Measurements from ENCODE around the gene SMYD3.

GRCh38 chr1:246534114-246534513, 27.0 kb upstream of the SMYD3 start:
- TF ChIP-seq CTCF (conservative IDR thresholded peaks at IDR 0.05), result no peak
- TF ChIP-seq ZFX (IDR thresholded peaks at IDR 0.05), result no peak

Measured in C4-2B (cell line).